Right atrium auricular region (tissue), 2 donors: ENCODE results near the gene DNAI4. TPM values are rescaled to one million over a fixed set of nuclear protein-coding genes. Genes with fewer than 3 reads are reported as not detected.

Source experiments
- DNase-seq: peaks from one replicate; pipeline ENCODE4 v3.0.0-alpha.2; 2019; ENCODE audit warnings: low spot score
- H3K27ac ChIP-seq, 2 donors: fragments of 200-600 bp; sonication (generic); 1 replicate in 1 of 2; 2 replicates in 1 of 2; pipeline ENCODE4 v1.5.1; 2016 to 2019
- H3K27me3 ChIP-seq, 2 donors: fragments of 200-600 bp; sonication (generic); one replicate each; pipeline versions ENCODE4 v1.5.1 to v1.6.0; 2017 to 2019
- H3K36me3 ChIP-seq: fragments of 200-600 bp; sonication (generic); one replicate; pipeline ENCODE4 v1.5.1; 2016
- H3K4me1 ChIP-seq, 2 donors: fragments of 200-600 bp; sonication (generic); one replicate each; pipeline versions ENCODE4 v1.5.1 to v1.6.0; 2017 to 2019
- H3K4me3 ChIP-seq, 2 donors: fragments of 200-600 bp; sonication (generic); 1 replicate in 1 of 2; 2 replicates in 1 of 2; pipeline ENCODE4 v1.5.1; 2017 to 2019; ENCODE audit warnings: mild to moderate bottlenecking in 1 of 2, moderate library complexity in 1 of 2
- H3K9me3 ChIP-seq, 2 donors: fragments of 200-600 bp; sonication (generic); one replicate each; pipeline ENCODE4 v1.5.1; 2019
- total RNA-seq, 2 donors: library from RNA; depleted of rRNA; stranded (reverse); fragments of >200 nt; gene quantifications; one replicate each; pipeline ENCODE4 v1.1.0, GENCODE V29; 2016
- TF ChIP-seq, protein P1 (sequence below), 2 donors: fragments of 200-600 bp; sonication (generic); IDR thresholded peaks; one replicate each; pipeline ENCODE4 v1.5.1; 2019; ENCODE audit warnings: antibody characterized with exemption in 2 of 2

Gene DNAI4
- total RNA-seq, 2 donors from 2014 or later, result 6.9 to 10.3 TPM

DNA sequence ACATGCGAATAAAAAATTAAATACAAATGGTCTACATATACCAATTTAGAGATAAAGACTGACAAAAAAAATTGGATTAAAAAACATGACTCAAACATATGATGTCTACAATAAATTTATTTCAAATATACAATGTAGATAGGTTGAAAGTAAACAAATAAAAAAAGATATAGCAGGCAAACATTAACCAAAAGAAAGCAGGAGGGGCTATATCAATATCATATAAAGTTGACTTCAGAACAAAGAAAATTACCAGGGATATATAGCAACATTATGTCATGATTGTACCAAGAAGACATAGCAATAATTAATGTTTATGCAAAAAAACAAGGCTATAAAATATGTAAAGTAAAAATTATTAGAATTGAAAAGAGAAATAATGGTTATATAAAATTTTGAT lies 73.7 kb downstream of the DNAI4 start:
- no peaks in the 10 kb centered on the region for H3K4me1 ChIP-seq
- TF ChIP-seq, protein P1, sequence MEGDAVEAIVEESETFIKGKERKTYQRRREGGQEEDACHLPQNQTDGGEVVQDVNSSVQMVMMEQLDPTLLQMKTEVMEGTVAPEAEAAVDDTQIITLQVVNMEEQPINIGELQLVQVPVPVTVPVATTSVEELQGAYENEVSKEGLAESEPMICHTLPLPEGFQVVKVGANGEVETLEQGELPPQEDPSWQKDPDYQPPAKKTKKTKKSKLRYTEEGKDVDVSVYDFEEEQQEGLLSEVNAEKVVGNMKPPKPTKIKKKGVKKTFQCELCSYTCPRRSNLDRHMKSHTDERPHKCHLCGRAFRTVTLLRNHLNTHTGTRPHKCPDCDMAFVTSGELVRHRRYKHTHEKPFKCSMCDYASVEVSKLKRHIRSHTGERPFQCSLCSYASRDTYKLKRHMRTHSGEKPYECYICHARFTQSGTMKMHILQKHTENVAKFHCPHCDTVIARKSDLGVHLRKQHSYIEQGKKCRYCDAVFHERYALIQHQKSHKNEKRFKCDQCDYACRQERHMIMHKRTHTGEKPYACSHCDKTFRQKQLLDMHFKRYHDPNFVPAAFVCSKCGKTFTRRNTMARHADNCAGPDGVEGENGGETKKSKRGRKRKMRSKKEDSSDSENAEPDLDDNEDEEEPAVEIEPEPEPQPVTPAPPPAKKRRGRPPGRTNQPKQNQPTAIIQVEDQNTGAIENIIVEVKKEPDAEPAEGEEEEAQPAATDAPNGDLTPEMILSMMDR (IDR thresholded peaks at IDR 0.05), result no peak

DNA sequence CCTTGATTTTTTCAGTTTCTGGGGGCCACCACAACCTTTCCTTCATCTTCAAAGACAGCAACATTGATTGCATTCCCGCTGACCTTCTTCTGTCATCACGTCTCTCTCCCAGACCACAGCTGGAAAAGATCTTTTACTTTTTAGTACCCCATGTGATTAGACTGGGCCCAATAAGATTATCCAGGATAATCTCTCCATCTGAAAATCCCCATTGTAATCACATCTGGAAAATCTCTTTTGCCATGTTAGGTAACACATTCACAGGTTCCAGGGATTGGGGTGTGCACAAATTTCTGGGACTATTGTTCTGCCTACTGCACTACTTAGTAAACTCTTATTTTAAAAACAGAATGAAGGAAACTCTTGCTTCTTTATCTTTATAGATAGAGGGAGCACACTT lies 76.5 kb downstream of the DNAI4 start:
- H3K36me3 ChIP-seq, result no peaks in the 10 kb centered on the region
- no peak overlapping the region for H3K27ac ChIP-seq
- no peaks in the 10 kb centered on the region for H3K27me3 ChIP-seq
- no peaks in the 10 kb centered on the region for H3K4me1 ChIP-seq
- TF ChIP-seq, protein P1 (IDR thresholded peaks at IDR 0.05), result no peak
- H3K4me3 ChIP-seq, result no peak overlapping the region
- no peak for DNase-seq
- H3K9me3 ChIP-seq, result no peaks in the 10 kb centered on the region

More for the DNA sequence above, 73.7 kb downstream of the DNAI4 start:
- Histone ChIP-seq H3K27me3 (no peaks in the 10 kb centered on the region), H3K27ac (no peak overlapping the region), H3K36me3 (no peaks in the 10 kb centered on the region), H3K9me3 (no peaks in the 10 kb centered on the region), H3K4me3 (no peak overlapping the region)
- DNase-seq, result no peak

DNA sequence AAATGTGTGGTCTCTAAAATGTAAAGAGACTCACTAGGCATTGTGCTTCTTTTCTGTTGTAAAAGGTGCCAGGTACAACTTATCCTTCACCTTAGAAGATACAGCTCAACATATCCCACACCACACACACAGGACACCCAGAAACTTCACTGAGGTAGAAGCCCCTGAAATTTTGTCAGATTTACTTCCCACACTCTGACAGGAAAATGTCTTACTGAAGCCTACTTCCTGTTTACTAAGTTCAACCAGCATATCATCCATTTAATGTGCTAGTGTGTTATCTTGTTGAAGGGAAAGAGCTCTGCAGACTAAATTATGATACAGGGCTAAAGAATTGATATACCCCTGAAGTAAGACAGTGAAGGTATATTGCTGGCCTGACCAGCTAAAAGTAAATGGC lies 83.7 kb downstream of the DNAI4 start:
- H3K27ac ChIP-seq, result no peak overlapping the region
- H3K36me3 ChIP-seq, result no peaks in the 10 kb centered on the region
- H3K4me3 ChIP-seq, result no peak overlapping the region
- TF ChIP-seq, protein P1 (IDR thresholded peaks at IDR 0.05), result no peak
- H3K9me3 ChIP-seq, result no peaks in the 10 kb centered on the region
- no peaks in the 10 kb centered on the region for H3K4me1 ChIP-seq
- no peak for DNase-seq
- H3K27me3 ChIP-seq, result no peaks in the 10 kb centered on the region

DNA sequence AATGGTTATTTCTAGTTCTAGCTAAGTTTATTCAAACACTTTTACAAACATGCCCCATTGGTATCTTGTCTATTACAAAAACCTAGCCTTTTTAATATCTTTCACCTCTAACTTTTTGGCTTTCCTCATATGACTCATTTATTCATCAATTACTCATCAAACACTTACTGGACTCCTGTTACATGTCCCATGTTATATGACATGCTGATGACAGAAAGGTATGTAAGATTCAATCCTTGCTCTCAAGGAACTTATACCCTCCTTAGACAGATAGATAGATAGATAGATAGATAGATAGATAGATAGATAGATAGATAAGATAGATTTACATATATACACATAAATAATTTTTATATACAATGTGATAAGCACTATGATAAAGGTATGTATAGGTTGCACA lies 89.7 kb downstream of the DNAI4 start:
- H3K4me1 ChIP-seq, result no peaks in the 10 kb centered on the region
- DNase-seq, result no peak
- H3K27ac ChIP-seq, result no peak overlapping the region
- TF ChIP-seq, protein P1 (IDR thresholded peaks at IDR 0.05), result no peak
- no peaks in the 10 kb centered on the region for H3K36me3 ChIP-seq
- no peaks in the 10 kb centered on the region for H3K9me3 ChIP-seq
- no peak overlapping the region for H3K4me3 ChIP-seq
- no peaks in the 10 kb centered on the region for H3K27me3 ChIP-seq

DNA sequence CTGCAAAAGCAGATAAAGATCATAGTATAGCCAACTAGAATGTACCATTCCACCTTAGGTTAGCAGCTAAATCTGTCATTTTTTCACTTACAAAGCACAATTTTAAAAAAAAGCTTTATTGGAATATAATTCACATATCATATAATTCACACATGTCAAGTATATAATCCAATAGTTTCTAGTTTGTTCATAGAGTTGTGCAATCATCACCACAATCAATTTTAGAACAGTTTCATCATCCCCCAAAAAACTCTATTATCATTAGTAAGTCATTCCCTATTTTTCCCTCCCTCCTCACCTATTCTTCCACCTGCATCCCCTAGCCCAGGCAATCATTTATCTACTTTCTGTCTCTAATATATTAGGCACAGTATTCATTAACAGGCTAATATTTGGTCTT lies 91.5 kb downstream of the DNAI4 start:
- no peaks in the 10 kb centered on the region for H3K9me3 ChIP-seq
- no peak for DNase-seq
- TF ChIP-seq, protein P1 (IDR thresholded peaks at IDR 0.05), result no peak
- H3K4me3 ChIP-seq, result no peak overlapping the region
- H3K36me3 ChIP-seq, result no peaks in the 10 kb centered on the region
- H3K27me3 ChIP-seq, result no peaks in the 10 kb centered on the region
- H3K4me1 ChIP-seq, result no peaks in the 10 kb centered on the region
- H3K27ac ChIP-seq, result no peak overlapping the region

DNA sequence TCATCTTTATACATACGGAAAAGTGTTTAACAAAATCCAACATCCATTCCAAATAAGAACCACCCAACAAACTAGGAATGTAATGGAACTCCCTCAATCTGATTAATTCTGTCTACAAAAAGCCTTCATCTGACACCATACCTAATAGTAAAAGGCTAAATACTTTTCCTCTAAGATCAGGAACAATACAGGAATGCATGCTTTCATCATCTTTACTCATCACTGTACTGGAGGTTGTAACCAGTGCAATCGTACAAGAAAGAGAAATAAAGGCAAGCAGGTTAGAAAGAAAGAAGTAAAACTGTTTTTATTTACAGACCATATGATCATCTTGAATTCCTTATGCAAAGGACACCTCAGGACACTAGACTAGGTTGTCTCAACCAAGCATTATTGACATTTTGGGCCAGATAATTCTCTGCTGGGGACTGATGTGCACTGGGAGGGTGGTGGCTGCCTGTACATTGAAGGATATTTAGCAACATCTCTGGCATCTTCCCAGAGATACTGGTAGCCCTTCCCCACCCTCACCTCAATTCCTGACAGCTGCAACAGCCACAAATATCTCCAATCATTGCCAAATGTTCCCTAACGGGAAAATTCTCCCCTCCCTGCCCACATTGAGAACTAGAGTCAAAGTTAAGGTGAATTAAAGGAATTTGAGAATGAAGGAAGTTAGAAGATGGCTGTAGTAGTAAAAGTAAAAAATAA lies 93.0 kb downstream of the DNAI4 start:
- H3K27me3 ChIP-seq, result no peaks in the 10 kb centered on the region
- H3K27ac ChIP-seq, result no peak overlapping the region
- no peaks in the 10 kb centered on the region for H3K36me3 ChIP-seq
- no peaks in the 10 kb centered on the region for H3K9me3 ChIP-seq
- no peak for DNase-seq
- TF ChIP-seq, protein P1 (IDR thresholded peaks at IDR 0.05), result no peak
- no peak overlapping the region for H3K4me3 ChIP-seq
- H3K4me1 ChIP-seq, result no peaks in the 10 kb centered on the region
